NB4 (cell line): ENCODE measurements around the gene CYTH1.

ENCODE experiments used
- DNase-seq: peaks from one replicate; pipeline ENCODE4 v3.0.0; 2010; ENCODE audit warnings: low read depth
- H3K4me3 ChIP-seq: one replicate; pipeline ENCODE4 v1.5.1; 2011; ENCODE audit warnings: mild to moderate bottlenecking, low read depth, low read length, moderate library complexity
- MYC ChIP-seq: IDR thresholded peaks from 2 replicates; pipeline ENCODE4 v1.6.1; 2011; ENCODE audit warnings: low read depth, low read length
- POLR2A ChIP-seq: IDR thresholded peaks from 2 replicates; pipeline ENCODE4 v1.6.1; 2011; ENCODE audit warnings: mild to moderate bottlenecking; ENCODE audit not compliant: insufficient read length; ENCODE audit errors: extremely low read depth
- TF ChIP-seq, protein P1 (sequence below): IDR thresholded peaks from one replicate; pipeline ENCODE4 v1.5.1; 2012; ENCODE audit warnings: low read depth, low read length
- TF ChIP-seq, protein P2 (sequence below): IDR thresholded peaks from 2 replicates; pipeline ENCODE4 v1.6.1; 2011; ENCODE audit warnings: low read depth, low read length

Gene CYTH1

DNA sequence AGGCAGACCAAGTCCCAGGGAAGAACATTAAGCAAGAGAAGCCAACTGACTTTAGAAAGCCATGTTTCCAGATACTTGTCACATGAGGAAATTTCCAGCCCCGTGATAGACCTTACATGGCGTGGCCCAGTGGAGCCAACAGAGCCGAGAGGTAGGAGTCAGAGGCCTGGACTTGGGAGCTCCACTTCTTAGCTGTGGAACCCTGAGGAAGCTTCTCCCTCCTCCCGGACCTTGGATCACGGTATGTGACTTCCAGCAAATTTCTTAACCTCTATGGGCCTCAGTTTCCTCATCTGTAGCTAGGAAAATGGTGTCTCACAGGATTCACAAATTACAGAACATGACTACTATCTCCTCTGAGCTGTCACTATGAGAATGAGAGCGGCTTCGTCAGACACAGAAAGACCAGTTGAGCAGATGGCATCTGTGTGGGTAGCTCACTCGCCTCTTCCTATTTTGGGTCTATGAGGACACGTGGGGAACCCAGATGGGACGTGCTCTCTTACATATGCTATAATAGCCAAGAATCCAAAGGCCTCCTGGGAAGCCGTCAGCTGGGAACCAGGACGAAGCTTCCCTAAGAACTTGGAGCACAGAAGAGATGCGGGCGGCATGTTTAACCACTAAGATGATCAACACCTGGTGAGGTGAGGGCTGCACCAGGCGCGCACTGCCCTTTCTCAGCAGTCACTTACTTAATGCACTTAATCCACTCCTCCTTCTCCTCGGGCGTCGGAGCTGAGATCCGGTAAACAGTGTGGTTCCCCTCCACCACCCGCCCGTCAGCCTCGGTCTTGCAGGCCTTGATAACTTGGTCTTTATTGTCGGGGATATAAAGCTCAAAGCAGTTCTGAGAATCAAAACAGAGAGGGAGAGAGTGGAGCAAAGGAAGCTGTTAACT, 102.3 kb downstream of the CYTH1 start:
- no peak for DNase-seq
- H3K4me3 ChIP-seq: no peak overlapping the region
- TF ChIP-seq POLR2A (no peak), MYC (no peak)
- TF ChIP-seq, protein P1, sequence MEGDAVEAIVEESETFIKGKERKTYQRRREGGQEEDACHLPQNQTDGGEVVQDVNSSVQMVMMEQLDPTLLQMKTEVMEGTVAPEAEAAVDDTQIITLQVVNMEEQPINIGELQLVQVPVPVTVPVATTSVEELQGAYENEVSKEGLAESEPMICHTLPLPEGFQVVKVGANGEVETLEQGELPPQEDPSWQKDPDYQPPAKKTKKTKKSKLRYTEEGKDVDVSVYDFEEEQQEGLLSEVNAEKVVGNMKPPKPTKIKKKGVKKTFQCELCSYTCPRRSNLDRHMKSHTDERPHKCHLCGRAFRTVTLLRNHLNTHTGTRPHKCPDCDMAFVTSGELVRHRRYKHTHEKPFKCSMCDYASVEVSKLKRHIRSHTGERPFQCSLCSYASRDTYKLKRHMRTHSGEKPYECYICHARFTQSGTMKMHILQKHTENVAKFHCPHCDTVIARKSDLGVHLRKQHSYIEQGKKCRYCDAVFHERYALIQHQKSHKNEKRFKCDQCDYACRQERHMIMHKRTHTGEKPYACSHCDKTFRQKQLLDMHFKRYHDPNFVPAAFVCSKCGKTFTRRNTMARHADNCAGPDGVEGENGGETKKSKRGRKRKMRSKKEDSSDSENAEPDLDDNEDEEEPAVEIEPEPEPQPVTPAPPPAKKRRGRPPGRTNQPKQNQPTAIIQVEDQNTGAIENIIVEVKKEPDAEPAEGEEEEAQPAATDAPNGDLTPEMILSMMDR: no peak
- TF ChIP-seq, protein P2, sequence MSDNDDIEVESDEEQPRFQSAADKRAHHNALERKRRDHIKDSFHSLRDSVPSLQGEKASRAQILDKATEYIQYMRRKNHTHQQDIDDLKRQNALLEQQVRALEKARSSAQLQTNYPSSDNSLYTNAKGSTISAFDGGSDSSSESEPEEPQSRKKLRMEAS: no peak

GRCh38 chr17:78678711-78679110, 103.4 kb downstream of the CYTH1 start:
- no peak overlapping the region for H3K4me3 ChIP-seq
- no peak for DNase-seq
- TF ChIP-seq MYC (no peak), POLR2A (no peak)
- TF ChIP-seq, protein P1: no peak
- TF ChIP-seq, protein P2: no peak

GRCh38 chr17:78678222-78678557, 103.9 kb downstream of the CYTH1 start:
- TF ChIP-seq POLR2A (no peak), MYC (no peak)
- TF ChIP-seq, protein P1: no peak
- TF ChIP-seq, protein P2: no peak
- no peak for DNase-seq
- H3K4me3 ChIP-seq: no peak overlapping the region

- TF ChIP-seq, protein P1: no peak
- H3K4me3 ChIP-seq: no peak overlapping the region
- peak; percentile 14 for DNase-seq
These were observed 104.5 kb downstream of the CYTH1 start for GRCh38 chr17:78677303-78678221.

DNA sequence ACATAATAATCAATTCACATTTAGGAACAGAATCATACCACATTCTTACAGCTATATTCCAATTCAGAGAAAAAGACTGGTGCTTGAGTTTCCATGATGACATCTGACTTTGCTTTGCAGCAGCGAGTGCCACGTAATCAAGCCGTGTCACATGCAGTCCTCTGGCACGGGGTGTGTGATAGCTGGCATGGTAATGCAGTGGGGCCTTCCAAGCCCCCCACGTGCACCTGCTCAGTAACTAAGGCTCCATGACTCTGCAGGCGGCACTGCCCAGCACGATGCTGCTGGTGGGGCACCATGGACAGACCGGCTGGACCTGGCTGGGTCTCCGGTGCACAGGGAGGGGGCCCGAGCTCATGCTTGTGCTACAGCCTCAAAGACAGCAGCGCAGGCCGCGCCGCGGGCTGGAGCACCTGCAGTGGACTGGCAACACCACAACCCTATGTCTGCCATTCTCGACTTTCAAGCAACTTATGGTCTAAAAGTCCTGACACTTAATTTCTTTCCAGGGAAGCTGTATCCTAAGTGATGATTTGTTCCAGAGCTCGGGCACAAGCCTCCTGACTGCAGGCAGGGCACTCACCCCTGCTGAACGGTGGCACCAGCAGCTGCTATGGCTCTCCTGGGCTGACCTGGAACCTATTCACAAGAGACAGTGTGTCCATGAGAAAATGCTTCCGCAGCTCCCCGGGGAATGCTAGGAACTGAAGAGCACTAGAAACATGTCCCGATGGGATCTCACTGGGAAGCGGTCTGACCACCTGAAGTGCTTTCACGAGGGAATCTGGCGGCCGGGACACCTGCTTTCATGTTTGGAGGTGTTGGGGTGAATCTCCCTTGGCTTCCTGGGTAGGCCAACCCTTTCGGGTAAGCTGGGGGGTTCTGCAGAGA, 105.4 kb downstream of the CYTH1 start:
- no peak for TF ChIP-seq MYC
- TF ChIP-seq POLR2A: no peak
- TF ChIP-seq, protein P1: no peak
- TF ChIP-seq, protein P2: no peak
- DNase-seq: no peak
- no peak overlapping the region for H3K4me3 ChIP-seq
